NCI-H128 (cell line): ENCODE results near the gene GBX2.

Experiments
- DNase-seq: peaks from one replicate; lab custom pipeline; 2025; ENCODE audit not compliant: unreplicated experiment; lab: John Stamatoyannopoulos, UW

The GBX2 gene

GRCh38 chr2:236168110-236169080 is at the start of gene GBX2:
Gene GBX2 (minus strand): TSS chr2:236168386. CDS start chr2:236167971, 415 bp downstream.
- peak; percentile 1 for DNase-seq

GRCh38 chr2:236217926-236218325 is 49.7 kb upstream of the GBX2 start:
- DNase-seq = no peak

GRCh38 chr2:236216711-236217110 is 48.5 kb upstream of the GBX2 start:
- DNase-seq = no peak

- no peak for DNase-seq
These were observed 47.7 kb upstream of the GBX2 start for GRCh38 chr2:236215761-236216333.

- no peak for DNase-seq
These were observed 47.0 kb upstream of the GBX2 start for GRCh38 chr2:236215196-236215595.

GRCh38 chr2:236214376-236214995 is 46.3 kb upstream of the GBX2 start:
- DNase-seq = no peak

- DNase-seq = no peak
These were observed 43.1 kb upstream of the GBX2 start for GRCh38 chr2:236211296-236211695.

- no peak for DNase-seq
These were observed 42.4 kb upstream of the GBX2 start for GRCh38 chr2:236210536-236210935.

- DNase-seq = no peak
These were observed 41.8 kb upstream of the GBX2 start for GRCh38 chr2:236209996-236210395.

GRCh38 chr2:236209535-236209934 is 41.3 kb upstream of the GBX2 start:
- DNase-seq = no peak

- DNase-seq = no peak
These were observed 40.1 kb upstream of the GBX2 start for GRCh38 chr2:236208019-236208926.

- DNase-seq = no peak
These were observed 39.3 kb upstream of the GBX2 start for GRCh38 chr2:236207472-236207871.

- DNase-seq = no peak
These were observed 37.9 kb upstream of the GBX2 start for GRCh38 chr2:236205867-236206645.

- no peak for DNase-seq
These were observed 36.8 kb upstream of the GBX2 start for GRCh38 chr2:236204953-236205352.

- no peak for DNase-seq
These were observed 32.2 kb upstream of the GBX2 start for GRCh38 chr2:236200378-236200777.

- DNase-seq = no peak
These were observed 28.2 kb upstream of the GBX2 start for GRCh38 chr2:236196366-236196765.

GRCh38 chr2:236195726-236196125 is 27.5 kb upstream of the GBX2 start:
- no peak for DNase-seq

GRCh38 chr2:236194786-236195185 is 26.6 kb upstream of the GBX2 start:
- DNase-seq = no peak

- no peak for DNase-seq
These were observed 24.8 kb upstream of the GBX2 start for GRCh38 chr2:236193026-236193425.

- no peak for DNase-seq
These were observed 22.5 kb upstream of the GBX2 start for GRCh38 chr2:236190674-236191073.
